ENCODE measurements around the gene CEND1. TPM values are rescaled to one million over a fixed set of nuclear protein-coding genes. Genes with fewer than 3 reads are reported as not detected.

The CEND1 gene
- total RNA-seq, 1 donor from 2014 or later = not detected

- DNase-seq (ENCODE audit: low spot score) = no peak
- TF ChIP-seq, protein P1, sequence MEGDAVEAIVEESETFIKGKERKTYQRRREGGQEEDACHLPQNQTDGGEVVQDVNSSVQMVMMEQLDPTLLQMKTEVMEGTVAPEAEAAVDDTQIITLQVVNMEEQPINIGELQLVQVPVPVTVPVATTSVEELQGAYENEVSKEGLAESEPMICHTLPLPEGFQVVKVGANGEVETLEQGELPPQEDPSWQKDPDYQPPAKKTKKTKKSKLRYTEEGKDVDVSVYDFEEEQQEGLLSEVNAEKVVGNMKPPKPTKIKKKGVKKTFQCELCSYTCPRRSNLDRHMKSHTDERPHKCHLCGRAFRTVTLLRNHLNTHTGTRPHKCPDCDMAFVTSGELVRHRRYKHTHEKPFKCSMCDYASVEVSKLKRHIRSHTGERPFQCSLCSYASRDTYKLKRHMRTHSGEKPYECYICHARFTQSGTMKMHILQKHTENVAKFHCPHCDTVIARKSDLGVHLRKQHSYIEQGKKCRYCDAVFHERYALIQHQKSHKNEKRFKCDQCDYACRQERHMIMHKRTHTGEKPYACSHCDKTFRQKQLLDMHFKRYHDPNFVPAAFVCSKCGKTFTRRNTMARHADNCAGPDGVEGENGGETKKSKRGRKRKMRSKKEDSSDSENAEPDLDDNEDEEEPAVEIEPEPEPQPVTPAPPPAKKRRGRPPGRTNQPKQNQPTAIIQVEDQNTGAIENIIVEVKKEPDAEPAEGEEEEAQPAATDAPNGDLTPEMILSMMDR (IDR thresholded peaks at IDR 0.05; ENCODE audit: unreplicated experiment) = no peak
- Mint-ChIP-seq H3K27ac (ENCODE audit: unreplicated experiment) (no peak overlapping the region), H3K4me3 (ENCODE audit: unreplicated experiment) (no peak overlapping the region), H3K9me3 (ENCODE audit: unreplicated experiment) (no peaks in the 10 kb centered on the region), H3K27me3 (ENCODE audit: unreplicated experiment) (peaks cover 12% of the 10 kb centered on the region), H3K4me1 (ENCODE audit: unreplicated experiment) (peaks cover 18% of the 10 kb centered on the region), H3K36me3 (ENCODE audit: low read depth, unreplicated experiment) (no peaks in the 10 kb centered on the region)
Measured at GRCh38 chr11:824942-825341, 35.1 kb upstream of the CEND1 start.

GRCh38 chr11:824292-824880 lies 34.5 kb upstream of the CEND1 start:
- TF ChIP-seq, protein P1 (IDR thresholded peaks at IDR 0.05; ENCODE audit: unreplicated experiment) = no peak
- Mint-ChIP-seq H3K27ac (ENCODE audit: unreplicated experiment) (no peak overlapping the region), H3K27me3 (ENCODE audit: unreplicated experiment) (peaks cover 12% of the 10 kb centered on the region), H3K36me3 (ENCODE audit: low read depth, unreplicated experiment) (no peaks in the 10 kb centered on the region), H3K4me1 (ENCODE audit: unreplicated experiment) (peaks cover 18% of the 10 kb centered on the region), H3K9me3 (ENCODE audit: unreplicated experiment) (no peaks in the 10 kb centered on the region), H3K4me3 (ENCODE audit: unreplicated experiment) (no peak overlapping the region)
- DNase-seq (ENCODE audit: low spot score) = peak; percentile 4

- no peak overlapping the region for H3K4me3 Mint-ChIP-seq (ENCODE audit: unreplicated experiment)
- DNase-seq (ENCODE audit: low spot score) = no peak
- TF ChIP-seq, protein P1 (IDR thresholded peaks at IDR 0.05; ENCODE audit: unreplicated experiment) = no peak
- H3K9me3 Mint-ChIP-seq (ENCODE audit: unreplicated experiment) = no peaks in the 10 kb centered on the region
- H3K27ac Mint-ChIP-seq (ENCODE audit: unreplicated experiment) = no peak overlapping the region
- H3K36me3 Mint-ChIP-seq (ENCODE audit: low read depth, unreplicated experiment) = no peaks in the 10 kb centered on the region
- H3K4me1 Mint-ChIP-seq (ENCODE audit: unreplicated experiment) = peaks cover 11% of the 10 kb centered on the region
- H3K27me3 Mint-ChIP-seq (ENCODE audit: unreplicated experiment) = peaks cover 10% of the 10 kb centered on the region
Measured at GRCh38 chr11:823441-824291, 33.8 kb upstream of the CEND1 start.

- Mint-ChIP-seq H3K27me3 (ENCODE audit: unreplicated experiment) (peaks cover 6% of the 10 kb centered on the region), H3K4me1 (ENCODE audit: unreplicated experiment) (no peaks in the 10 kb centered on the region), H3K36me3 (ENCODE audit: low read depth, unreplicated experiment) (no peaks in the 10 kb centered on the region), H3K4me3 (ENCODE audit: unreplicated experiment) (no peak overlapping the region), H3K9me3 (ENCODE audit: unreplicated experiment) (no peaks in the 10 kb centered on the region), H3K27ac (ENCODE audit: unreplicated experiment) (no peak overlapping the region)
- TF ChIP-seq, protein P1 (IDR thresholded peaks at IDR 0.05; ENCODE audit: unreplicated experiment) = no peak
- DNase-seq (ENCODE audit: low spot score) = no peak
Measured at GRCh38 chr11:821512-822371, 31.9 kb upstream of the CEND1 start.

Measured in endothelial cell (in vitro differentiated cells).